CD4-positive, CD25-positive, alpha-beta regulatory T cell (primary cell): ENCODE measurements around the gene ACP7. TPM values are rescaled to one million over a fixed set of nuclear protein-coding genes. Genes with fewer than 3 reads are reported as not detected.

ENCODE experiments used
- ATAC-seq, 2 donors: fragments of 150-1000 bp; cut with Tn5 transposase; one replicate each; pipeline ENCODE4 v1.10.0; 2021; ENCODE audit warnings: low read depth in 2 of 2, moderate number of reproducible peaks in 2 of 2, moderate library complexity in 1 of 2
- DNase-seq, 3 donors: peaks; one replicate each; pipeline versions ENCODE4 v3.0.0 to v3.0.0-alpha.2; 2012 to 2022; ENCODE audit warnings: mixed read lengths in 1 of 3
- H3K27ac ChIP-seq: one replicate; pipeline ENCODE4 v1.7.0; 2013; ENCODE audit warnings: mild to moderate bottlenecking, low read length; ENCODE audit not compliant: insufficient read depth, poor library complexity, severe bottlenecking
- H3K27me3 ChIP-seq: one replicate; pipeline ENCODE4 v1.7.0; 2013; ENCODE audit warnings: low read length; ENCODE audit not compliant: control insufficient read depth, insufficient read depth
- H3K36me3 ChIP-seq: one replicate; pipeline ENCODE4 v1.7.0; 2013; ENCODE audit warnings: mild to moderate bottlenecking, low read length, moderate library complexity; ENCODE audit not compliant: control insufficient read depth, insufficient read depth
- H3K4me1 ChIP-seq: 2 replicates; pipeline ENCODE4 v1.7.0; 2013; ENCODE audit warnings: mild to moderate bottlenecking, low read length; ENCODE audit not compliant: insufficient read depth, control insufficient read depth, poor library complexity, severe bottlenecking
- H3K4me3 ChIP-seq: one replicate; pipeline ENCODE4 v1.7.0; 2013; ENCODE audit warnings: low read depth, mild to moderate bottlenecking, low read length, moderate library complexity
- H3K9me3 ChIP-seq, 2 experiments: 1 replicate in 1 of 2; 2 replicates in 1 of 2; pipeline ENCODE4 v1.7.0; 2013; ENCODE audit warnings: low read length in 2 of 2, mild to moderate bottlenecking in 1 of 2, moderate library complexity in 1 of 2; ENCODE audit not compliant: control insufficient read depth in 2 of 2
- H3K27ac Mint-ChIP-seq, 3 donors: one replicate each; pipeline ENCODE4 v1.8.0; 2020 to 2022; ENCODE audit warnings: mild to moderate bottlenecking in 3 of 3, mixed read lengths in 3 of 3, moderate library complexity in 2 of 3
- H3K27me3 Mint-ChIP-seq: one replicate; pipeline ENCODE4 v1.8.0; 2022; ENCODE audit warnings: mild to moderate bottlenecking, mixed read lengths
- H3K36me3 Mint-ChIP-seq: one replicate; pipeline ENCODE4 v1.8.0; 2020; ENCODE audit warnings: mixed read lengths
- H3K4me1 Mint-ChIP-seq, 4 donors: one replicate each; pipeline ENCODE4 v1.8.0; 2020 to 2022; ENCODE audit warnings: mixed read lengths in 4 of 4, mild to moderate bottlenecking in 1 of 4
- H3K4me3 Mint-ChIP-seq, 4 donors: one replicate each; pipeline ENCODE4 v1.8.0; 2020 to 2022; ENCODE audit warnings: mild to moderate bottlenecking in 4 of 4, mixed read lengths in 4 of 4, moderate library complexity in 3 of 4
- H3K9me3 Mint-ChIP-seq, 7 donors: one replicate each; pipeline ENCODE4 v1.8.0; 2020 to 2022; ENCODE audit warnings: mixed read lengths in 7 of 7, mild to moderate bottlenecking in 3 of 7, moderate library complexity in 2 of 7
- polyA plus RNA-seq, 4 donors: library from polyadenylated mRNA; unstranded; fragments of 300-500 nt; fragmentation: Illumina TruSeq; gene quantifications; one replicate each; pipeline ENCODE4 v1.2.3, GENCODE V29; 2021
- total RNA-seq: library from RNA; stranded (reverse); gene quantifications from one replicate; pipeline ENCODE4 v1.2.3, GENCODE V29; 2022

The ACP7 gene
- total and polyA plus RNA-seq, 5 donors from 2014 or later = not detected

- H3K4me3 Mint-ChIP-seq = no peak overlapping the region
- Histone ChIP-seq H3K4me3 (no peak overlapping the region), H3K4me1 (no peaks in the 10 kb centered on the region), H3K27ac (no peak overlapping the region), H3K36me3 (no peaks in the 10 kb centered on the region), H3K9me3 (no peaks in the 10 kb centered on the region), H3K27me3 (no peaks in the 10 kb centered on the region)
- H3K9me3 Mint-ChIP-seq = no peaks in the 10 kb centered on the region
- H3K27me3 Mint-ChIP-seq = no peaks in the 10 kb centered on the region
- no peak for ATAC-seq
- no peak for DNase-seq
- peaks cover 6 to 34% (median 21%) of the 10 kb centered on the region in 4 donors for H3K4me1 Mint-ChIP-seq
- H3K27ac Mint-ChIP-seq = peak overlapping the region in 1 of 3 donors; percentile 70
- peaks cover 7% of the 10 kb centered on the region for H3K36me3 Mint-ChIP-seq
These were observed 52.2 kb downstream of the ACP7 start for GRCh38 chr19:39136225-39136940.

GRCh38 chr19:39137131-39137530 is 53.0 kb downstream of the ACP7 start:
- DNase-seq (no peak), ATAC-seq (no peak)
- Histone ChIP-seq H3K9me3 (no peaks in the 10 kb centered on the region), H3K4me1 (no peaks in the 10 kb centered on the region), H3K4me3 (no peak overlapping the region), H3K27ac (no peak overlapping the region), H3K36me3 (no peaks in the 10 kb centered on the region), H3K27me3 (no peaks in the 10 kb centered on the region)
- Mint-ChIP-seq H3K4me1 (peaks cover 6 to 29% (median 18%) of the 10 kb centered on the region in 4 donors), H3K27me3 (no peaks in the 10 kb centered on the region), H3K27ac (peak overlapping the region in 1 of 3 donors; percentile 15), H3K4me3 (no peak overlapping the region), H3K9me3 (no peaks in the 10 kb centered on the region), H3K36me3 (peaks cover 7% of the 10 kb centered on the region)

DNA sequence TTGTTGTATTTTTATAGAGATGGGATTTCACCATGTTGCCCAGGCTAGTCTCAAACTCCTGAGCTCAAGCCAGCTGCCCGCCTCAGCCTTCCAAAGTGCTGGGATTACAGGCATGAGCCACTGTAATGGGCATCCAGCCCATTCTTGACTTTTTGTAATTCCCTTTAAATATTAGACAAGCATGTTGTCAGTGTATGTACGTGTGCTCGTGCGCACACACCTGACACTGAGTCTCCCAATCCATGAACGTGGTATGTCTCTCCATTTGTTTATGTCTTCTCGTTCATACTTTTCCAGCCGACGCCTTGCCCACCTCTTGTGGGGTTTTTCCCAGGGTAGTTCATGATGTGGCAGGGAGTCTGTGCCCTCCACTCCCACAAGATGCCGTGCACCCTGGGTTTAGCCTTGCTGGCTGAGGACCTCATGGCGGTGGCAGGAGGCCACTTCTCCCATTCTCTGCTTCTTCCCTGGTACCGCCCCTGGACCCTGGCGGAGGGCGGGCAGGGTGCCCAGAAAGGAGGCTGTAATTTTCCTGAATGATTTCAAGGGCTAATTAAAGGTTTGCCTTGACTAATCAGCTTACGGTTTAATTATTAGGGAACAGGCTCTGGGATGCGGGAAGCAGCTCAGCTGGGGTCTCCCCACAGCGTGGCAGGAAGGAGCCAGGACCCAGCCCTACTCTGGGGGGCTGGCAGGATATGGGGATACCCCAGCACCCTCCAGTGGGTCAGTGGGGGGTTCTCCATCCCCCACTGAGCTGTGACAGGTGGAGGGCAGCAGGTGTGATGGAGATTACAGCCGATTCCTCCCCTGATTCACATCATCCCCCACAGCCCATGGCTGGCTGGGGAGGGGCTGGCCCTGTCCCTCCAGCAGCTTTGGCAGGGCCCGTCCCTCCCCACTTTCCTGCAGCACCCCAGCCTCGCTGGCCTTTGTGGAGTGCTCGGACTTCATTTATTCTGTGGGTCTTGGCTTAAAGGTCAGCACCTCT is 54.3 kb downstream of the ACP7 start:
- H3K36me3 ChIP-seq = no peaks in the 10 kb centered on the region
- H3K27me3 ChIP-seq = no peaks in the 10 kb centered on the region
- H3K4me3 ChIP-seq = no peak overlapping the region
- H3K27me3 Mint-ChIP-seq = no peaks in the 10 kb centered on the region
- no peaks in the 10 kb centered on the region for H3K4me1 ChIP-seq
- DNase-seq (no peak), ATAC-seq (no peak)
- no peak overlapping the region for H3K4me3 Mint-ChIP-seq
- H3K27ac ChIP-seq = no peak overlapping the region
- peaks cover 0 to 28% (median 9%) of the 10 kb centered on the region in 4 donors for H3K4me1 Mint-ChIP-seq
- H3K36me3 Mint-ChIP-seq = peaks cover 7% of the 10 kb centered on the region
- peak overlapping the region in 1 of 3 donors; percentile 79 for H3K27ac Mint-ChIP-seq
- no peaks in the 10 kb centered on the region for H3K9me3 ChIP-seq
- H3K9me3 Mint-ChIP-seq = no peaks in the 10 kb centered on the region

GRCh38 chr19:39139305-39139874 is 55.2 kb downstream of the ACP7 start:
- H3K36me3 ChIP-seq = no peaks in the 10 kb centered on the region
- H3K4me3 Mint-ChIP-seq = no peak overlapping the region
- no peaks in the 10 kb centered on the region for H3K9me3 ChIP-seq
- ATAC-seq (no peak), DNase-seq (no peak)
- H3K27me3 Mint-ChIP-seq = no peaks in the 10 kb centered on the region
- peaks cover 0 to 26% (median 12%) of the 10 kb centered on the region in 4 donors for H3K4me1 Mint-ChIP-seq
- no peaks in the 10 kb centered on the region for H3K27me3 ChIP-seq
- no peak overlapping the region for H3K4me3 ChIP-seq
- H3K9me3 Mint-ChIP-seq = no peaks in the 10 kb centered on the region
- H3K4me1 ChIP-seq = no peaks in the 10 kb centered on the region
- H3K27ac Mint-ChIP-seq = peak overlapping the region in 1 of 3 donors; percentile 87
- H3K27ac ChIP-seq = no peak overlapping the region
- H3K36me3 Mint-ChIP-seq = peaks cover 7% of the 10 kb centered on the region

DNA sequence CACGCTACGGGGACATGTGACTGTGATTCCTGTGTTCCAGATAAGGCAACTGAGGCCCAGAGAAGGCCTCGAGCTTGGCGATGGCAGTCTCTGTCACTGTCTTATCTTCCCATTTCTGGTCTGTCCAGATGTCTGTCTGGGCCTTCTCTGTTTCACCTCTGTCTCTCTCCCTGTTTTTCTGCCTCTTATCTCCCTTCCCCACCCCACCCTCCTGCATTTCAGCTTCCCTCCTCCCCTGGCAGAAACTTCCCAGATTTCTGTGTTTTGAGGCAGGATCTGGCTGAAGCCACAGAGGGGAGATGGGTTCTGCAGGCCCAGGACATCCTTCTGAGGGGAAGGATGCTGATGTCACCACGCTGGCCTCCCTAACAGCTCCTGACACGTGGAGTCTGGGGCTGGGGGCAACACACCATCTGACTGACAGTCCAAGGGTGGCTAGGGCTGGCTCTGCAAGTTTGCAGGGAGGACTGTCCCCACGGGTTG is 55.8 kb downstream of the ACP7 start:
- Mint-ChIP-seq H3K36me3 (peaks cover 7% of the 10 kb centered on the region), H3K9me3 (no peaks in the 10 kb centered on the region), H3K27me3 (no peaks in the 10 kb centered on the region), H3K27ac (peak overlapping the region in 1 of 3 donors; percentile 49), H3K4me1 (peaks cover 0 to 31% (median 14%) of the 10 kb centered on the region in 4 donors), H3K4me3 (no peak overlapping the region)
- H3K27me3 ChIP-seq = no peaks in the 10 kb centered on the region
- H3K27ac ChIP-seq = no peak overlapping the region
- DNase-seq (no peak), ATAC-seq (no peak)
- H3K4me1 ChIP-seq = no peaks in the 10 kb centered on the region
- H3K9me3 ChIP-seq = no peaks in the 10 kb centered on the region
- no peak overlapping the region for H3K4me3 ChIP-seq
- H3K36me3 ChIP-seq = no peaks in the 10 kb centered on the region

- H3K36me3 ChIP-seq = no peaks in the 10 kb centered on the region
- H3K4me3 Mint-ChIP-seq = no peak overlapping the region
- no peak for DNase-seq
- ATAC-seq = no peak
- no peaks in the 10 kb centered on the region for H3K9me3 ChIP-seq
- no peak overlapping the region for H3K4me3 ChIP-seq
- H3K9me3 Mint-ChIP-seq = no peaks in the 10 kb centered on the region
- H3K36me3 Mint-ChIP-seq = peaks cover 7% of the 10 kb centered on the region
- H3K4me1 ChIP-seq = no peaks in the 10 kb centered on the region
- no peaks in the 10 kb centered on the region for H3K27me3 Mint-ChIP-seq
- H3K4me1 Mint-ChIP-seq = peaks cover 0 to 31% (median 14%) of the 10 kb centered on the region in 4 donors
- H3K27ac Mint-ChIP-seq = peak overlapping the region in 1 of 3 donors; percentile 49
- no peaks in the 10 kb centered on the region for H3K27me3 ChIP-seq
- H3K27ac ChIP-seq = no peak overlapping the region
These were observed 56.4 kb downstream of the ACP7 start for GRCh38 chr19:39140594-39140993.

- Mint-ChIP-seq H3K27ac (peak overlapping the region in 1 of 3 donors; percentile 41), H3K9me3 (no peaks in the 10 kb centered on the region), H3K27me3 (no peaks in the 10 kb centered on the region), H3K4me3 (no peak overlapping the region), H3K4me1 (peaks cover 0 to 31% (median 9%) of the 10 kb centered on the region in 4 donors), H3K36me3 (peaks cover 3% of the 10 kb centered on the region)
- no peak overlapping the region for H3K4me3 ChIP-seq
- H3K27ac ChIP-seq = no peak overlapping the region
- no peak for ATAC-seq
- no peaks in the 10 kb centered on the region for H3K4me1 ChIP-seq
- H3K9me3 ChIP-seq = no peaks in the 10 kb centered on the region
- no peaks in the 10 kb centered on the region for H3K36me3 ChIP-seq
- no peak for DNase-seq
- H3K27me3 ChIP-seq = no peaks in the 10 kb centered on the region
These were observed 57.8 kb downstream of the ACP7 start for GRCh38 chr19:39141929-39142328.
